Activated CD4-positive, alpha-beta memory T cell treated with anti-CD3 and anti-CD28 coated beads, Interleukin-2, amount 10 ng/mL, durations not matched to agents 7 days and 5 days (primary cell): ENCODE measurements around the gene PANK4. TPM values are rescaled to one million over a fixed set of nuclear protein-coding genes. Genes with fewer than 3 reads are reported as not detected.
A peak's percentile ranks its signal among the peaks of the same experiment; 100 is the strongest.
"Not testable (repeated sequence)": the region's sequence is repeated elsewhere in the genome, so short reads cannot be mapped to it uniquely, and the experiment has no call there.

ENCODE experiments used
- CTCF ChIA-PET: fragments of 350-600 bp; sonication (Branson Sonifier 250); formaldehyde crosslinking; loops from one replicate; lab custom pipeline; 2021; ENCODE audit warnings: antibody characterized with exemption, inconsistent platforms; lab: Charles Lee
- POLR2A ChIA-PET: fragments of 350-600 bp; sonication (Branson Sonifier 250); formaldehyde crosslinking; loops from one replicate; lab custom pipeline; 2021; ENCODE audit warnings: antibody characterized with exemption; lab: Charles Lee
- DNase-seq: peaks from one replicate; pipeline ENCODE4 v3.0.0-alpha.2; 2020
- H3K27ac Mint-ChIP-seq: one replicate; pipeline ENCODE4 v1.8.0; 2021; ENCODE audit warnings: mild to moderate bottlenecking, mixed read lengths
- H3K27me3 Mint-ChIP-seq: one replicate; pipeline ENCODE4 v1.8.0; 2021; ENCODE audit warnings: mixed read lengths
- H3K36me3 Mint-ChIP-seq: one replicate; pipeline ENCODE4 v1.8.0; 2021; ENCODE audit warnings: low read depth, mixed read lengths
- H3K4me1 Mint-ChIP-seq: one replicate; pipeline ENCODE4 v1.8.0; 2021; ENCODE audit warnings: mixed read lengths
- H3K4me3 Mint-ChIP-seq: one replicate; pipeline ENCODE4 v1.8.0; 2021; ENCODE audit warnings: mild to moderate bottlenecking, mixed read lengths
- H3K9me3 Mint-ChIP-seq: one replicate; pipeline ENCODE4 v1.8.0; 2021; ENCODE audit warnings: mixed read lengths
- total RNA-seq, 2 experiments: library from RNA; stranded (reverse); gene quantifications; one replicate each; pipeline ENCODE4 v1.2.3, GENCODE V29; 2021

PANK4 gene
- total RNA-seq: 10 to 100 TPM; 71.7 to 72.6 TPM

DNA sequence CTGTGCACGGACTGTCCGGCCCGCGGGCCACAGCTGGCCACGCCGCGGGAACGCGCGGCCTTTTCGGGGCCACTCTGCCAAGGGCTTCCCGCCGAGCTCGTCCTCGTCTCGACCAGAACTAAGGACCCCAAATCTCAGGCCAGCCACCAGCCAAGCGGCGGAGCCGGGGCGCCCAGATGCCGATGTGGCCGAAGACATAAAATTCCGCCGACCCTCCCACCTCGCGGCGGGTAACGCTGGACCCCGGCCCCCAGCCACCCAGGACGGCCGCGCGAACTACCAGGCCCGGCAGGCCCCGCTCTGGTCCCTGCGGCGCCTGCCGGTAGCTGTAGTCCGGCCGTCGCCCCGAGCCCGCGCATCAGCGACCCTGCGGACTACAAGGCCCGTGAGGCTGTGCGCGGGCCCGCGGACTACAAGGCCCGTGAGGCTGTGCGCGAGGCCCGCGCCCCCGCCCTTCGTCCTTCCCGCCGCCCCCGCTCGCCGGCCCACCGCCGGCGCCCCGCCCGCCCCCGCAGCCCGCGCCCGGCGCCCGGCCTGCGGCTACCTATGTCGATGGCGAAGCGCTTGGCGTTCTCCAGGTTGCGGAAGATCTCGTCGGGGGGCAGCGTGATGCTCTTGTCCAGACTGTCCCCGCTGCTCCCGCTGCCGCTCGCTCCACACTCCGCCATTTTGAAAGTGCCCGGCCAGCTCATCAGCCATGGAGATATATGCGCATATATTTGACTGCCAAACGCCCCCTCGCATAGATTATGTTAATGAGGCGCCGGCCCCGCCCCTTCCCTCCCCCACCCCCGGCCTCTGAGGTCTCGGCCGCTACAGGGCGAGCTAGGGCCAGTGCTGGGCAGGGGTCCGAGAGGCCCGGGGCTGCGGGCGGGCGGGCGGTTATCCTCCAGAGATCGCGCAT lies at the start of gene PANK4:
TSS of gene PANK4 (minus strand) at position 677 of the 904 bp plus-strand sequence. CDS start at position 668, 9 bp downstream.
- Mint-ChIP-seq H3K27me3 (peaks cover 21% of the 10 kb centered on the region), H3K27ac (peak within 1 kb of the TSS; percentile 93), H3K36me3 (peaks cover 30% of the 10 kb centered on the region), H3K4me1 (peaks cover 51% of the 10 kb centered on the region), H3K9me3 (no peaks in the 10 kb centered on the region), H3K4me3 (peak within 1 kb of the TSS; percentile 80)
- peak; percentile 93 for DNase-seq
- CTCF ChIA-PET: interaction anchor here (0.8 to 4.2 kb wide), 7 partner anchors 15 to 617 kb away, joined by 3 to 81 read pairs (median 3); partner anchors contain the start of genes PRXL2B and TNFRSF14
- POLR2A ChIA-PET: interaction anchor here (0.6 to 13.2 kb wide), 14 partner anchors 8 to 271 kb away, joined by 3 to 228 read pairs (median 6); partner anchors contain the start of genes MORN1, PEX10, PRXL2B and RER1

- H3K27ac Mint-ChIP-seq: no peak overlapping the region
- no peak for DNase-seq
- CTCF ChIA-PET: no interaction called here
- no peak overlapping the region for H3K4me3 Mint-ChIP-seq
- peaks cover 19% of the 10 kb centered on the region for H3K9me3 Mint-ChIP-seq
- POLR2A ChIA-PET: interaction anchor here (1.3 to 1.5 kb wide), 2 partner anchors 11 to 18 kb away, joined by 5 read pairs; partner anchors contain the start of genes PRXL2B and TNFRSF14
- peaks cover 46% of the 10 kb centered on the region for H3K4me1 Mint-ChIP-seq
- H3K36me3 Mint-ChIP-seq: peaks cover 23% of the 10 kb centered on the region
- peaks cover 3% of the 10 kb centered on the region for H3K27me3 Mint-ChIP-seq
Observed at GRCh38 chr1:2574350-2574749, 48.0 kb upstream of the PANK4 start.

DNA sequence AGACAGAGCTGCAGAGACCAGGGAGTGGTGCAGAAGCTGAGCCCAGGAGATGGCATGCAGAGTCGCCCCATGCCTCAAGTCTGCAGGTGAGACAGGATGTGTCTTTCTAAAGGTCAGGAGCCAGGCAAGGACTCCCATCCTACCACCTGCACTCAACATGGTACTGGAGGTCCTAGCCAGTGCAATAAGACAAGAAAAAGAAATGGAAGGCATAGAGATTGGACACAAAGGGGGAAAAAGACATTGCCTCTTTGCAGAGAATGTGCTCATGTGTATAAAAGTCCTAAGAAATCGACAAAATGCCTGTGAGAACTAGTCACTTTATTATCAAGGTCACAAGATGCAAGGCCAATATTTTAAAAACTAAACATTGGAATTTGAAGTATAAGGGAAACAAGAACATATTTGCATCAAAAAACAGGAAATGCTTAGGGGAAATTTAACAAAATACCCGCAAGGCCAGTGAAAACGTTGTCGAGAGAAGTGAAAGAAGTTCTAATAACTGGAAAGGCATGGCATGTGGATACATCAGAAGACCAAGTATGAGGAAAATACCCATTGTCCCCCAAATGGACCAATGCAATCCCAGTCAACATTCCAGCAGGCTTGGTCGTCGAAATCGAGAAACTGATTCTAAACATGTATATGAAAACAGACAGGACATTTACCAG lies 47.0 kb upstream of the PANK4 start:
- CTCF ChIA-PET: interaction anchor here (1.2 kb wide), 1 partner anchor 49 kb away, joined by 3 read pairs; no protein-coding TSS in a partner anchor
- Mint-ChIP-seq H3K4me1 (peaks cover 38% of the 10 kb centered on the region), H3K4me3 (no peak overlapping the region), H3K9me3 (peaks cover 19% of the 10 kb centered on the region), H3K27ac (no peak overlapping the region), H3K36me3 (peaks cover 19% of the 10 kb centered on the region), H3K27me3 (peaks cover 3% of the 10 kb centered on the region)
- POLR2A ChIA-PET: interaction anchor here (0.8 to 1.9 kb wide), 2 partner anchors 12 kb away, joined by 3 to 7 read pairs; no protein-coding TSS in a partner anchor
- DNase-seq: no peak

GRCh38 chr1:2571348-2571747 lies 45.0 kb upstream of the PANK4 start:
- peaks cover 19% of the 10 kb centered on the region for H3K36me3 Mint-ChIP-seq
- peaks cover 21% of the 10 kb centered on the region for H3K4me1 Mint-ChIP-seq
- DNase-seq: no peak
- no peak overlapping the region for H3K4me3 Mint-ChIP-seq
- peaks cover 19% of the 10 kb centered on the region for H3K9me3 Mint-ChIP-seq
- CTCF ChIA-PET: interaction anchor here (0.8 to 1.1 kb wide), 3 partner anchors 10 to 15 kb away, joined by 3 to 4 read pairs (median 3); no protein-coding TSS in a partner anchor
- H3K27ac Mint-ChIP-seq: no peak overlapping the region
- H3K27me3 Mint-ChIP-seq: peaks cover 3% of the 10 kb centered on the region
- POLR2A ChIA-PET: interaction anchor here (1.0 to 2.0 kb wide), 3 partner anchors 11 to 14 kb away, joined by 3 to 7 read pairs (median 5); no protein-coding TSS in a partner anchor

DNA sequence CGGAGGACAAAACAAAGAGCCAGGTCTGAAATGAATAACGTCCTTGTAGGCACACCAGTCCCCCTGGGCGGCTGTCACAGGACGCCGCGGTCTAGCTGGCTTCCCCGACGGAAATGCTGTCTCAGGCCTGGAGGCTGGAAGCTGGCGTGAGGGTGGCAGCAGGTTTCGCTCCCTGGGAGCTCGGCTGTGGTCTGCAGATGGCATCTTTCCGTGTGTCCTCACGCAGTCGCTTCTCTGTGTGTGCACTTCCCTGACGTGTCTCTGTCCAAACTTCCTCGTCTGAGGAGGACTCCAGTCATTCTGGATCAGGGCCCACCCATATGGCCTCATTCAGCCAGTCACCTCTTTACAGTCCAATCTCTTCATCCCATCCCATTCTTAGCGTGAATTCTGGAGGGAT lies 43.9 kb upstream of the PANK4 start:
- H3K9me3 Mint-ChIP-seq: peaks cover 19% of the 10 kb centered on the region
- H3K4me1 Mint-ChIP-seq: peaks cover 12% of the 10 kb centered on the region
- peaks cover 3% of the 10 kb centered on the region for H3K27me3 Mint-ChIP-seq
- no peak overlapping the region for H3K27ac Mint-ChIP-seq
- H3K36me3 Mint-ChIP-seq: peaks cover 19% of the 10 kb centered on the region
- ChIA-PET POLR2A (interaction anchor here (1.0 to 2.0 kb wide), 2 partner anchors 10 to 12 kb away, joined by 3 to 5 read pairs; no protein-coding TSS in a partner anchor), CTCF (interaction anchor here (1.1 kb wide), 1 partner anchor 15 kb away, joined by 4 read pairs; no protein-coding TSS in a partner anchor)
- H3K4me3 Mint-ChIP-seq: no peak overlapping the region
- no peak for DNase-seq

- H3K27me3 Mint-ChIP-seq, H3K4me1 Mint-ChIP-seq, H3K27ac Mint-ChIP-seq, CTCF ChIA-PET, DNase-seq, H3K4me3 Mint-ChIP-seq: not testable (repeated sequence)
- peaks cover 19% of the 10 kb centered on the region for H3K36me3 Mint-ChIP-seq
- POLR2A ChIA-PET: interaction anchor here (0.9 to 1.0 kb wide), 2 partner anchors 9 to 14 kb away, joined by 3 to 5 read pairs; partner anchors contain the start of gene TNFRSF14
- peaks cover 19% of the 10 kb centered on the region for H3K9me3 Mint-ChIP-seq
Observed at GRCh38 chr1:2569703-2570102, 43.3 kb upstream of the PANK4 start.

GRCh38 chr1:2569060-2569459 lies 42.7 kb upstream of the PANK4 start:
- DNase-seq: no peak
- Mint-ChIP-seq H3K4me1 (peaks cover 6% of the 10 kb centered on the region), H3K27ac (no peak overlapping the region), H3K9me3 (peaks cover 16% of the 10 kb centered on the region), H3K36me3 (peaks cover 16% of the 10 kb centered on the region), H3K27me3 (peaks cover 3% of the 10 kb centered on the region), H3K4me3 (no peak overlapping the region)
- ChIA-PET POLR2A (interaction anchor here (0.9 to 1.0 kb wide), 2 partner anchors 9 to 13 kb away, joined by 3 to 5 read pairs; partner anchors contain the start of gene TNFRSF14), CTCF (no interaction called here)

- H3K27ac Mint-ChIP-seq, H3K27me3 Mint-ChIP-seq, H3K4me1 Mint-ChIP-seq, POLR2A ChIA-PET, CTCF ChIA-PET, H3K4me3 Mint-ChIP-seq, DNase-seq, H3K9me3 Mint-ChIP-seq: not testable (repeated sequence)
- peaks cover 15% of the 10 kb centered on the region for H3K36me3 Mint-ChIP-seq
Observed at GRCh38 chr1:2568187-2568816, 41.9 kb upstream of the PANK4 start.

DNA sequence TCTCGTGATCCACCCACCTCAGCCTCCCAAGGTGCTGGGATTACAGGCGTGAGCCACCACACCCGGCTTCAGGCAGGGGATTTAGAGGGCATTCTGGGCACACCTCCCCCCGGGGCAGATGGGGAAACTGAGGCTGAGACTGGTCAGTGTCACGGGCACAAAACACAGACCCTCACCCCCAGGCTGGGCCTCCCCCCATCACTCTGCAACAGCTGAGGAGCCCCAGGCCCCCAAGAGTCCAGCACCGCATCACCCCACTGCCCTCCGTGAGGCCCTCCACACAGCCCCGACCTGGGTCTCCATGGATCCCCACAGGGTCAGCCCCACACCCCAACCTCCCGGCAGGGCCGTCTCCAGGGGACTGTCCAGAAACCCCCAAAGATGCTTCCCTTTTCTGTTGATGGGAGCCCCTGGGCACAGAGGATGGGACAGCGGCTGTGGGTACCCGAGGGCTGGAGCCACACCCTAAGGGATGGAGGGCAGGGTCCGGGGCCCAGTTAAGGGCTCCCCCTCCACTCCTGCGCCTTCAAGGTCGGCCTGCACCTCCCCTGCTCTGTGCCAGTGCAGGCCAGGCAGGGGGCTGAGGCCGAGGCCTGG lies 40.8 kb upstream of the PANK4 start:
- H3K9me3 Mint-ChIP-seq: no peaks in the 10 kb centered on the region
- DNase-seq: no peak
- H3K4me3 Mint-ChIP-seq: no peak overlapping the region
- no peak overlapping the region for H3K27ac Mint-ChIP-seq
- H3K27me3 Mint-ChIP-seq: no peaks in the 10 kb centered on the region
- POLR2A ChIA-PET: interaction anchor here (0.9 kb wide), 1 partner anchor 11 kb away, joined by 3 read pairs; the partner anchor contains the start of gene TNFRSF14
- CTCF ChIA-PET: no interaction called here
- H3K36me3 Mint-ChIP-seq: peaks cover 12% of the 10 kb centered on the region
- H3K4me1 Mint-ChIP-seq: no peaks in the 10 kb centered on the region

GRCh38 chr1:2566101-2567045 lies 40.0 kb upstream of the PANK4 start:
- POLR2A ChIA-PET: interaction anchor here (0.9 kb wide), 1 partner anchor 11 kb away, joined by 3 read pairs; the partner anchor contains the start of gene TNFRSF14
- no peak overlapping the region for H3K27ac Mint-ChIP-seq
- H3K4me3 Mint-ChIP-seq: no peak overlapping the region
- CTCF ChIA-PET: no interaction called here
- no peaks in the 10 kb centered on the region for H3K9me3 Mint-ChIP-seq
- no peak for DNase-seq
- peaks cover 3% of the 10 kb centered on the region for H3K4me1 Mint-ChIP-seq
- H3K36me3 Mint-ChIP-seq: peaks cover 15% of the 10 kb centered on the region
- no peaks in the 10 kb centered on the region for H3K27me3 Mint-ChIP-seq
